K562 (cell line): ENCODE results near the gene GCGR. TPM values are rescaled to one million over a fixed set of nuclear protein-coding genes. Genes with fewer than 3 reads are reported as not detected.

Experiments
- ATAC-seq: fragments of 200-7000 bp; cut with Tn5 transposase; 3 replicates; pipeline ENCODE4 v1.9.1; 2020; ENCODE audit warnings: moderate library complexity
- BruUV-seq: library from RNA; stranded (reverse); fragments of 400-500 nt; replicated peaks from 2 replicates; lab custom pipeline; 2021; lab: Mats Ljungman, UMichigan
- CTCF ChIA-PET: fragments of 300-600 bp; formaldehyde crosslinking; extraction: SDS; loops from one replicate; lab custom pipeline; 2021; ENCODE audit warnings: low intra/inter-chr PET ratio; lab: Yijun Ruan, JAX
- POLR2A ChIA-PET: fragments of 300-600, 350-650 bp; sonication (Branson Sonifier 250); formaldehyde crosslinking; extraction: SDS; loops from one replicate; lab custom pipeline; 2021; ENCODE audit warnings: antibody characterized with exemption, inconsistent platforms; lab: Yijun Ruan, JAX
- DNase-seq, 4 experiments: peaks; one replicate each; pipeline versions ENCODE4 v3.0.0 to v3.0.0-alpha.2; 2011 to 2018; ENCODE audit warnings: low spot score in 3 of 4, mixed read lengths in 3 of 4; ENCODE audit errors: extremely low read depth in 1 of 4
- FAIRE-seq: peaks from 2 replicates; lab custom pipeline; 2011; peaks lifted over from hg19 to GRCh38; lab: Jason Lieb, UNC
- H2AFZ ChIP-seq: 2 replicates; pipeline ENCODE4 v1.6.0; 2011; ENCODE audit warnings: low read depth, low read length, control low read depth, inconsistent platforms
- H3K27ac ChIP-seq: fragments of 200-600 bp; 3 replicates; pipeline ENCODE4 v1.8.0; 2011; ENCODE audit warnings: low read depth, mild to moderate bottlenecking, control low read depth, inconsistent platforms, low read length, moderate library complexity, mixed read lengths; ENCODE audit errors: extremely low read depth
- H3K27me3 ChIP-seq, 2 experiments: fragments of 300-600 bp in 1 of 2; 2 replicates in 1 of 2; 3 replicates in 1 of 2; pipeline versions ENCODE4 v1.6.0 to v1.8.0; 2011; ENCODE audit warnings: inconsistent platforms in 2 of 2, low read length in 2 of 2, mild to moderate bottlenecking in 1 of 2, mixed read lengths in 1 of 2, moderate library complexity in 1 of 2; ENCODE audit not compliant: control insufficient read depth in 2 of 2, insufficient read depth in 2 of 2
- H3K36me3 ChIP-seq: fragments of 300-600 bp; 3 replicates; pipeline ENCODE4 v1.8.0; 2011; ENCODE audit warnings: mild to moderate bottlenecking, low read length, inconsistent platforms; ENCODE audit not compliant: control insufficient read depth, insufficient read depth
- H3K4me1 ChIP-seq, 2 experiments: fragments of 200-600 bp in 1 of 2; replicated peaks in 1 of 2; 2 replicates in 1 of 2; 3 replicates in 1 of 2; pipeline versions ENCODE4 v1.5.1 to v1.8.0; 2011; ENCODE audit warnings: inconsistent platforms in 2 of 2, low read length in 2 of 2, mild to moderate bottlenecking in 1 of 2, mixed read lengths in 1 of 2, moderate library complexity in 1 of 2; ENCODE audit not compliant: control insufficient read depth in 2 of 2, insufficient read depth in 2 of 2
- H3K4me2 ChIP-seq: 2 replicates; pipeline ENCODE4 v1.6.1; 2011; ENCODE audit warnings: low read length, control low read depth, inconsistent platforms, mixed read lengths; ENCODE audit not compliant: insufficient read depth
- H3K4me3 ChIP-seq: fragments of 200-600 bp; sonication (generic), shearing (Covaris generic); 2 replicates; pipeline ENCODE4 v1.5.1; 2016; ENCODE audit warnings: control low read depth, inconsistent platforms
- H3K79me2 ChIP-seq: fragments of 200-600 bp; 3 replicates; pipeline ENCODE4 v1.8.0; 2011; ENCODE audit warnings: low read length, inconsistent platforms; ENCODE audit not compliant: control insufficient read depth, insufficient read depth
- H3K9ac ChIP-seq, 2 experiments: 2 replicates each; pipeline versions ENCODE4 v1.6.0 to v1.6.1; 2011; ENCODE audit warnings: low read depth in 2 of 2, low read length in 2 of 2, control low read depth in 1 of 2, inconsistent platforms in 1 of 2, mild to moderate bottlenecking in 1 of 2, mixed read lengths in 1 of 2; ENCODE audit not compliant: insufficient read depth in 1 of 2
- H3K9me1 ChIP-seq: one replicate; pipeline ENCODE4 v1.6.0; 2011; ENCODE audit warnings: inconsistent platforms, mild to moderate bottlenecking, low read length, moderate library complexity; ENCODE audit not compliant: control insufficient read depth, insufficient read depth
- H3K9me3 ChIP-seq: replicated peaks from 2 replicates; pipeline ENCODE4 v1.5.1; 2011; ENCODE audit warnings: low read depth, low read length, inconsistent platforms; ENCODE audit not compliant: control insufficient read depth, insufficient read depth
- H4K20me1 ChIP-seq: replicated peaks from 2 replicates; pipeline ENCODE4 v1.6.1; 2011; ENCODE audit warnings: low read length, inconsistent platforms, mixed read lengths; ENCODE audit not compliant: control insufficient read depth, insufficient read depth
- ARHGAP35 ChIP-seq: fragments of 450-650 bp; IDR thresholded peaks from 2 replicates; pipeline ENCODE4 v1.6.1; 2018; ENCODE audit not compliant: partially characterized antibody
- NONO ChIP-seq, 2 experiments: fragments of 200-400 bp in 1 of 2; fragments of 450-650 bp in 1 of 2; formaldehyde crosslinking in 1 of 2; IDR thresholded peaks; 2 replicates each; pipeline ENCODE4 v1.6.1; 2017; ENCODE audit warnings: low read depth in 2 of 2, mild to moderate bottlenecking in 2 of 2, moderate library complexity in 2 of 2, low read length in 1 of 2
- USF2 ChIP-seq: sonication (generic); formaldehyde crosslinking; IDR thresholded peaks from 2 replicates; pipeline ENCODE4 v1.5.0; 2020; ENCODE audit warnings: missing genetic modification reagents
- WGBS: fragments of 100-300 bp; shearing (Covaris generic); methylation state at CpG from one replicate; pipeline ENCODE4 v1.1.6; 2016; ENCODE audit warnings: low coverage, mixed read lengths; ENCODE audit not compliant: insufficient coverage; ENCODE audit errors: missing lambda C conversion rate; 5-methylcytosine and 5-hydroxymethylcytosine counted together
- in situ Hi-C: fragments of 300-500 bp; cut with MboI; formaldehyde crosslinking; loops from 4 replicates; pipeline ENCODE4 v1.15.0; 2018; ENCODE audit warnings: inconsistent platforms, mixed read lengths
- intact Hi-C: fragments of 100-400 bp; cut with micrococcal nuclease; formaldehyde crosslinking; loops from 2 replicates; pipeline ENCODE4 v1.14.2; 2022
- polyA plus RNA-seq, 8 experiments: library from polyadenylated mRNA; depleted of rRNA in 4 of 8; stranded (reverse) in 5 of 8; unstranded in 3 of 8; fragments of >200 nt; fragmentation: Nextera tagmentation in 2 of 8; fragmentation: Illumina TruSeq in 1 of 8; extraction: Ambion mirVana in 2 of 8; extraction: Trizol in 1 of 8; gene quantifications; 2 replicates each; pipeline versions ENCODE4 v1.2.1 to v1.2.3, GENCODE V29; 2011 to 2014; ENCODE audit warnings: inconsistent platforms in 1 of 8, missing spikeins in 1 of 8
- total RNA-seq, 7 experiments: library from RNA; depleted of rRNA in 6 of 7; stranded (reverse); fragments of >200 nt in 6 of 7; fragmentation: Illumina TruSeq in 2 of 7; extraction: Trizol in 2 of 7; gene quantifications; 2 replicates each; pipeline versions ENCODE4 v1.2.1 to v1.2.3, GENCODE V29; 2011 to 2021; ENCODE audit warnings: low replicate concordance in 1 of 7

Gene GCGR
- total and polyA plus RNA-seq, 9 of the 15 experiments (the other 6 are each of a cell fraction or from before 2014, with no cell fraction given) = not detected

DNA sequence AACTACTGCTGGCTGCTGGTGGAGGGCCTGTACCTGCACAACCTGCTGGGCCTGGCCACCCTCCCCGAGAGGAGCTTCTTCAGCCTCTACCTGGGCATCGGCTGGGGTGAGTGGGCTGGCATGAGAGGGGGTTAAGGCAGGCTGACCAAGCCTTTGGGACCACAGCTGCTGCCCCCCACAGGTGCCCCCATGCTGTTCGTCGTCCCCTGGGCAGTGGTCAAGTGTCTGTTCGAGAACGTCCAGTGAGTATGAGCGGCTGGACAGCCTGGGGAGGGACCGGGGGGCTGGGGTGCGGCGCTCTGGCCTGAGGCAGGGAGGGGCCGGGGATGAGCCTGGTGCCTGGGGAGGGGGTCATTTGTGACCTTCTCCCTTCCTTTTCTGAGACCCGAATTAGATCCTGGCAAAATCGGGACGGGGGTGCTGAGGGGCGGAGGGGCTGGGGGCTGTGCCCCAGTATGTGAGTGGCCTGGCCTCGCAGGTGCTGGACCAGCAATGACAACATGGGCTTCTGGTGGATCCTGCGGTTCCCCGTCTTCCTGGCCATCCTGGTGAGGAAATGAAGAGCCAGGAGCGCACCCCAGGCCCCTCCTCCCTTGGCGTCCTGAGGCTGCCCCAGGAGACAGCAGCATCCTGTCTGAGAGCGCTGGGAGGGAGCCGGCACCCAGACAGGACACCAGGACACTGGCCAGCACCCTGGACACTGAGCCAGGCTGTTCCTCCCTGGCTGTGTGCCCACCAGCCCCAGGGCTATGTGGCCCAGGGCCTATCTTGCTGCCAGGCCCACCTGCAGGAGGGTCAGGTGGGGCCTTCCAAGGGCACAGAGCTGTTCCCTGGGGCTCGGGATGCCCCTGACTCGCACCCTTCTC lies 8.0 kb downstream of the GCGR start:
- Histone ChIP-seq H3K4me3 (no peak overlapping the region), H3K9me1 (peaks cover 2% of the 10 kb centered on the region), H3K36me3 (no peaks in the 10 kb centered on the region), H3K4me1 (peaks cover 0 to 79% of the 10 kb centered on the region in 2 experiments; a peak in 3 of 5 replicates), H3K9me3 (no peaks in the 10 kb centered on the region), H3K9ac (peak overlapping the region in 1 of 2 experiments; percentile 9; a peak in 1 of 4 replicates), H3K4me2 (no peak overlapping the region), H2AFZ (no peak overlapping the region), H3K27ac (no peak overlapping the region), H3K79me2 (no peaks in the 10 kb centered on the region), H3K27me3 (peaks cover 9 to 54% of the 10 kb centered on the region in 2 experiments; a peak in 4 of 5 replicates), H4K20me1 (peaks cover 8% of the 10 kb centered on the region)
- TF ChIP-seq USF2 (CRISPR knock-in tag) (peak; percentile 4; the same call in 1 of the 2 replicates), NONO (IDR thresholded peaks at IDR 0.05; ENCODE audit: low read depth in 2 of 2, low read length in 1 of 2) (no peak), ARHGAP35 (no peak)
- no TSS peak for BruUV-seq
- WGBS = 9% methylated on average over 15 of the region's 24 CpGs
- CTCF ChIA-PET = no interaction called here
- intact Hi-C loops (no loop called here), in situ Hi-C loops (no loop called here)
- no peak for FAIRE-seq
- no peak for DNase-seq
- POLR2A ChIA-PET = interaction anchor here (0.6 to 1.2 kb wide), 2 partner anchors 10 to 13 kb away, joined by 3 read pairs; no protein-coding TSS in a partner anchor
- ATAC-seq = no peak
